CD14-positive monocyte (primary cell): Measurements from ENCODE around the gene NBAS. TPM values are rescaled to one million over a fixed set of nuclear protein-coding genes. Genes with fewer than 3 reads are reported as not detected.

Source experiments
- DNase-seq, 3 donors: peaks; one replicate each; pipeline ENCODE4 v3.0.0-alpha.2; 2011 to 2022
- H2AFZ ChIP-seq: 2 replicates; pipeline ENCODE4 v1.6.0; 2012; ENCODE audit warnings: mild to moderate bottlenecking, low read depth, low read length, inconsistent platforms; ENCODE audit not compliant: insufficient read depth, poor library complexity, severe bottlenecking
- H3K27ac ChIP-seq, 2 donors: 1 replicate in 1 of 2; 2 replicates in 1 of 2; pipeline ENCODE4 v1.5.1; 2012 to 2013; ENCODE audit warnings: low read length in 2 of 2, control low read depth in 1 of 2, inconsistent platforms in 1 of 2, low read depth in 1 of 2, mild to moderate bottlenecking in 1 of 2
- H3K27me3 ChIP-seq, 2 donors: one replicate each; pipeline versions ENCODE4 v1.6.0 to v1.6.1; 2011 to 2013; ENCODE audit warnings: low read length in 2 of 2; ENCODE audit not compliant: control insufficient read depth in 2 of 2, insufficient read depth in 2 of 2
- H3K36me3 ChIP-seq, 2 donors: replicated peaks in 1 of 2; 1 replicate in 1 of 2; 2 replicates in 1 of 2; pipeline versions ENCODE4 v1.5.1 to v1.6.1; 2012 to 2013; ENCODE audit warnings: low read length in 2 of 2, control low read depth in 1 of 2, inconsistent platforms in 1 of 2, mild to moderate bottlenecking in 1 of 2; ENCODE audit not compliant: insufficient read depth in 2 of 2, control insufficient read depth in 1 of 2
- H3K4me1 ChIP-seq, 2 donors: 1 replicate in 1 of 2; 2 replicates in 1 of 2; pipeline versions ENCODE4 v1.5.1 to v1.6.1; 2012 to 2013; ENCODE audit warnings: low read length in 2 of 2, control low read depth in 1 of 2, inconsistent platforms in 1 of 2, mild to moderate bottlenecking in 1 of 2, moderate library complexity in 1 of 2; ENCODE audit not compliant: insufficient read depth in 2 of 2, control insufficient read depth in 1 of 2
- H3K4me2 ChIP-seq: replicated peaks from 2 replicates; pipeline ENCODE3; 2012; ENCODE audit warnings: low read length, moderate library complexity, mild to moderate bottlenecking; ENCODE audit not compliant: poor library complexity, severe bottlenecking; ENCODE audit errors: extremely low read depth
- H3K4me3 ChIP-seq, 3 experiments: fragments of 200-600 bp in 1 of 3; sonication (generic) in 1 of 3; replicated peaks in 1 of 3; 1 replicate in 2 of 3; 2 replicates in 1 of 3; pipeline ENCODE4 v1.5.1; 2011 to 2013; ENCODE audit warnings: low read length in 3 of 3, mild to moderate bottlenecking in 3 of 3, control low read depth in 2 of 3, low read depth in 2 of 3, inconsistent platforms in 1 of 3, moderate library complexity in 1 of 3
- H3K79me2 ChIP-seq: 2 replicates; pipeline ENCODE4 v1.6.0; 2012; ENCODE audit warnings: mild to moderate bottlenecking, control low read depth, inconsistent platforms, low read length, moderate library complexity; ENCODE audit not compliant: insufficient read depth
- H3K9ac ChIP-seq: 2 replicates; pipeline ENCODE4 v1.6.0; 2017; ENCODE audit warnings: low read length, mild to moderate bottlenecking; ENCODE audit not compliant: insufficient read depth, poor library complexity, severe bottlenecking
- H3K9me3 ChIP-seq, 2 donors: replicated peaks in 1 of 2; 1 replicate in 1 of 2; 2 replicates in 1 of 2; pipeline versions ENCODE4 v1.5.1 to v1.6.1; 2012 to 2013; ENCODE audit warnings: low read length in 2 of 2, control low read depth in 1 of 2; ENCODE audit not compliant: control insufficient read depth in 1 of 2, insufficient read depth in 1 of 2
- H4K20me1 ChIP-seq: 2 replicates; pipeline ENCODE4 v1.6.0; 2012; ENCODE audit warnings: mild to moderate bottlenecking, low read length, control low read depth, moderate library complexity; ENCODE audit not compliant: insufficient read depth
- H3K27ac Mint-ChIP-seq, 7 donors: one replicate each; pipeline ENCODE4 v1.8.0; 2020; ENCODE audit warnings: mild to moderate bottlenecking in 7 of 7, mixed read lengths in 7 of 7, moderate library complexity in 6 of 7, inconsistent platforms in 2 of 7
- H3K27me3 Mint-ChIP-seq, 3 donors: one replicate each; pipeline ENCODE4 v1.8.0; 2021 to 2022; ENCODE audit warnings: low read depth in 3 of 3, mild to moderate bottlenecking in 3 of 3, mixed read lengths in 3 of 3, moderate library complexity in 3 of 3, inconsistent platforms in 1 of 3
- H3K36me3 Mint-ChIP-seq, 2 donors: one replicate each; pipeline ENCODE4 v1.8.0; 2020; ENCODE audit warnings: mixed read lengths in 2 of 2, inconsistent platforms in 1 of 2, mild to moderate bottlenecking in 1 of 2
- H3K4me1 Mint-ChIP-seq: one replicate; pipeline ENCODE4 v1.8.0; 2020; ENCODE audit warnings: mild to moderate bottlenecking, mixed read lengths
- H3K4me3 Mint-ChIP-seq, 2 donors: one replicate each; pipeline ENCODE4 v1.8.0; 2020; ENCODE audit warnings: mild to moderate bottlenecking in 2 of 2, mixed read lengths in 2 of 2, moderate library complexity in 1 of 2
- H3K9me3 Mint-ChIP-seq, 7 donors: one replicate each; pipeline ENCODE4 v1.8.0; 2020 to 2022; ENCODE audit warnings: mixed read lengths in 7 of 7, mild to moderate bottlenecking in 6 of 7, moderate library complexity in 6 of 7, inconsistent platforms in 2 of 7
- WGBS: methylation state at CpG from one replicate; pipeline ENCODE4 v1.1.5; 2013; ENCODE audit warnings: missing lambda C conversion rate; ENCODE audit not compliant: insufficient coverage; 5-methylcytosine and 5-hydroxymethylcytosine counted together
- intact Hi-C, 2 donors: fragments of 100-400 bp; cut with micrococcal nuclease; formaldehyde crosslinking; loops; one replicate each; pipeline versions ENCODE4 v1.15.0 to v1.15.1; 2023
- polyA plus RNA-seq, 3 donors: library from polyadenylated mRNA; depleted of rRNA in 1 of 3; unstranded in 2 of 3; stranded (reverse) in 1 of 3; fragments of 300-500 nt in 2 of 3; fragments of >200 nt in 1 of 3; fragmentation: Illumina TruSeq in 2 of 3; gene quantifications; 1 replicate in 2 of 3; 2 replicates in 1 of 3; pipeline ENCODE4 v1.2.3, GENCODE V29; 2012 to 2021
- TF ChIP-seq, protein P1 (sequence below): fragments of 200-600 bp; IDR thresholded peaks from one replicate; pipeline ENCODE4 v1.8.0; 2022; ENCODE audit warnings: antibody characterized with exemption, mild to moderate bottlenecking

NBAS gene
- polyA plus RNA-seq, 3 donors = 8.9 to 10.9 (median 8.9) TPM

DNA sequence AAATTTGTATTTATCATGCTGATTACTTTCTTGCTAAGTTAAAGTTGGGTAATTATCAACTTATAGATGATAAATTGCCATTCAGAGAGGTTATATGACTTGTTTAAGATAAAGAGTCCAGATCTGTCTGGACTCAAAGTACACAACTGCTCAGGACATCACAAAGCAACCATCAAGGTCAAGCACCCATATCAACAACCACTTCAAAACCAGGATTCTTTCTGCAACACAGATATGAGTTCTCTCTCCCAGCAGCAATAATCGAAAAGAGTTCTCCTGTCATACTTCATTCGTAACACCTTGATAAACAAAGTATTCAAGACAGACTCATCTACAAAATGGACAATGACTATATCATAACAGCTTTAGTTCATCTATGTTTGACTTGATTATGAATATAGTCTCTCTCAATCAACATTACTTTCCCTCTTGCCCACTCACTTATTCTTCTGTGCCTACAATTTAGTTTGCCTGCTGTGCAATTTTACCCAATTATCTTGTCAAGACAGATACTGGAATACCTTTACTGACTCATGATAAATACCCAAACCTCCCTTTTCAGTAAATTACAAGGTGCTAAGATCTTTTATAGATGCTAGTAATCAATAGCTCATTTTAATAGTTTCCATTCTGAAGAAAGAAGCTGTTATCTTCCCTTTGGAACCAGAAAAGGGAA lies 281.8 kb downstream of the NBAS start:
- Mint-ChIP-seq H3K4me3 (no peak overlapping the region), H3K27ac (no peak overlapping the region), H3K4me1 (peaks cover 5% of the 10 kb centered on the region), H3K36me3 (peaks cover 32 to 36% of the 10 kb centered on the region in 2 donors), H3K27me3 (no peaks in the 10 kb centered on the region), H3K9me3 (peaks cover 0 to 3% (median 0%) of the 10 kb centered on the region in 7 donors)
- Histone ChIP-seq H3K9ac (no peak overlapping the region), H3K4me1 (no peaks in the 10 kb centered on the region), H3K79me2 (no peaks in the 10 kb centered on the region), H3K4me2 (no peak overlapping the region), H3K36me3 (peaks cover 12 to 46% of the 10 kb centered on the region in 2 donors), H3K4me3 (no peak overlapping the region), H4K20me1 (no peaks in the 10 kb centered on the region), H3K27me3 (no peaks in the 10 kb centered on the region), H3K27ac (no peak overlapping the region), H2AFZ (no peak overlapping the region), H3K9me3 (no peaks in the 10 kb centered on the region)
- DNase-seq = no peak
- TF ChIP-seq, protein P1, sequence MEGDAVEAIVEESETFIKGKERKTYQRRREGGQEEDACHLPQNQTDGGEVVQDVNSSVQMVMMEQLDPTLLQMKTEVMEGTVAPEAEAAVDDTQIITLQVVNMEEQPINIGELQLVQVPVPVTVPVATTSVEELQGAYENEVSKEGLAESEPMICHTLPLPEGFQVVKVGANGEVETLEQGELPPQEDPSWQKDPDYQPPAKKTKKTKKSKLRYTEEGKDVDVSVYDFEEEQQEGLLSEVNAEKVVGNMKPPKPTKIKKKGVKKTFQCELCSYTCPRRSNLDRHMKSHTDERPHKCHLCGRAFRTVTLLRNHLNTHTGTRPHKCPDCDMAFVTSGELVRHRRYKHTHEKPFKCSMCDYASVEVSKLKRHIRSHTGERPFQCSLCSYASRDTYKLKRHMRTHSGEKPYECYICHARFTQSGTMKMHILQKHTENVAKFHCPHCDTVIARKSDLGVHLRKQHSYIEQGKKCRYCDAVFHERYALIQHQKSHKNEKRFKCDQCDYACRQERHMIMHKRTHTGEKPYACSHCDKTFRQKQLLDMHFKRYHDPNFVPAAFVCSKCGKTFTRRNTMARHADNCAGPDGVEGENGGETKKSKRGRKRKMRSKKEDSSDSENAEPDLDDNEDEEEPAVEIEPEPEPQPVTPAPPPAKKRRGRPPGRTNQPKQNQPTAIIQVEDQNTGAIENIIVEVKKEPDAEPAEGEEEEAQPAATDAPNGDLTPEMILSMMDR = no peak
- 100% methylated on average over 1 of the region's 2 CpGs for WGBS
- intact Hi-C loops = no loop called here

DNA sequence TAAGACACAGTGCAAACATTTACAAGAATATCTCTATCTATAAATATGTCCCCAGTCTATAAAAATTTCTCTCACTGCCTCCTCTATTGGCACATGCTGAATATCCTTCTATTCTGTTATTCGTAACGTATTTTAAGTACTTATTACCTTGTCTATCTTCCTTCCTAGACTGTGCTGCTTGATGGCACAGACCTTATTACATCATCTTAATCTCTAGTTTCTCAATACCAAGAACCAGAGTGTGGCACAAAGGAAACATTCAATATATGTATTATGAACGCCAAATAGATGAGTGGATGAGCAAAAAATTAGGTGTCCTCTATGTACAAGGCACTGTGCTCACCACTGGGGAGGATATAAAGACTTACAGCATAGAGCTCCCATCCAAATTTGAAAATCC lies 282.8 kb downstream of the NBAS start:
- no peak overlapping the region for H3K27ac ChIP-seq
- no peaks in the 10 kb centered on the region for H3K9me3 ChIP-seq
- H3K9me3 Mint-ChIP-seq = peaks cover 0 to 2% (median 0%) of the 10 kb centered on the region in 7 donors
- H3K36me3 ChIP-seq = peaks cover 12 to 41% of the 10 kb centered on the region in 2 donors
- intact Hi-C loops = no loop called here
- H4K20me1 ChIP-seq = no peaks in the 10 kb centered on the region
- H3K36me3 Mint-ChIP-seq = peaks cover 30 to 36% of the 10 kb centered on the region in 2 donors
- no peaks in the 10 kb centered on the region for H3K79me2 ChIP-seq
- TF ChIP-seq, protein P1 = no peak
- 57% methylated on average over 2 of the region's 3 CpGs for WGBS
- peaks cover 0 to 2% (median 0%) of the 10 kb centered on the region in 3 donors for H3K27me3 Mint-ChIP-seq
- no peak overlapping the region for H3K9ac ChIP-seq
- H3K27me3 ChIP-seq = no peaks in the 10 kb centered on the region
- no peak overlapping the region for H2AFZ ChIP-seq
- H3K4me3 Mint-ChIP-seq = no peak overlapping the region
- H3K4me3 ChIP-seq = no peak overlapping the region
- H3K27ac Mint-ChIP-seq = no peak overlapping the region
- H3K4me2 ChIP-seq = no peak overlapping the region
- H3K4me1 ChIP-seq = no peaks in the 10 kb centered on the region
- DNase-seq = no peak
- peaks cover 5% of the 10 kb centered on the region for H3K4me1 Mint-ChIP-seq
